Testis (tissue), 2 donors: ENCODE results near the gene ANO1.

Source experiments
- POLR2A ChIP-seq: fragments of 450-650 bp; IDR thresholded peaks from one replicate; pipeline ENCODE4 v1.6.1; 2017; ENCODE audit warnings: antibody characterized with exemption, mild to moderate bottlenecking, moderate library complexity
- TF ChIP-seq, protein P1 (sequence below), 3 experiments: fragments of 450-650 bp in 2 of 3; fragments of 200-600 bp in 1 of 3; sonication (generic) in 1 of 3; IDR thresholded peaks; one replicate each; pipeline ENCODE4 v1.5.1; 2016 to 2019; ENCODE audit warnings: antibody characterized with exemption in 3 of 3, mild to moderate bottlenecking in 2 of 3, moderate library complexity in 1 of 3

DNA sequence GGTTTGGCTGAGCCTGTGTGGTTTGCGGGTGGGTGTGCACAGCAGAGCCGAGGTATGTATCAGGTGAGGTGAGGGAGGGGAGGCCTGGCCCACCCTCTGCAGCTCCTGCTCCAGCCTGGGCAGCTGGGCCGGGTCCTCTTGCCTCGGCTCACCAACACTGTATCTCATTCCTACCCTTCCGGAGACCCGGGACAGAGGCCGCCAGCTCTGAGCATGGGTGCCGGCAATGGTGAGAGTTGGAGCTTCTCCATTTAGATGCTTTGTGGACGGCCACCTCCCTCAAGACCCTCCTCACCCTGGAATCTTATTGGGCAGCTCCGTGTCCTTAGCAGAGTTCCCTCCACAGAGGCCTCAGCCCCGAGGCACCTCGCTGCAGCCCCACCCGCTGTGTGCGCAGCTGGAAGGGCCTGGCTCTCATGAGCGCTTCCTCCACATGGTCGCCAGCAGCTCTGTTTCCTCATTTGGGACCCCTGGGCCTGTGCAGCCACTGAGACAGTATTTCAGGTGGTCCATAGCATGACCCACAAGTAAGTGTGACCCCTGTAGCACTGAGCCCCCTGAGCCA, 55.7 kb downstream of the ANO1 start:
- TF ChIP-seq, protein P1, sequence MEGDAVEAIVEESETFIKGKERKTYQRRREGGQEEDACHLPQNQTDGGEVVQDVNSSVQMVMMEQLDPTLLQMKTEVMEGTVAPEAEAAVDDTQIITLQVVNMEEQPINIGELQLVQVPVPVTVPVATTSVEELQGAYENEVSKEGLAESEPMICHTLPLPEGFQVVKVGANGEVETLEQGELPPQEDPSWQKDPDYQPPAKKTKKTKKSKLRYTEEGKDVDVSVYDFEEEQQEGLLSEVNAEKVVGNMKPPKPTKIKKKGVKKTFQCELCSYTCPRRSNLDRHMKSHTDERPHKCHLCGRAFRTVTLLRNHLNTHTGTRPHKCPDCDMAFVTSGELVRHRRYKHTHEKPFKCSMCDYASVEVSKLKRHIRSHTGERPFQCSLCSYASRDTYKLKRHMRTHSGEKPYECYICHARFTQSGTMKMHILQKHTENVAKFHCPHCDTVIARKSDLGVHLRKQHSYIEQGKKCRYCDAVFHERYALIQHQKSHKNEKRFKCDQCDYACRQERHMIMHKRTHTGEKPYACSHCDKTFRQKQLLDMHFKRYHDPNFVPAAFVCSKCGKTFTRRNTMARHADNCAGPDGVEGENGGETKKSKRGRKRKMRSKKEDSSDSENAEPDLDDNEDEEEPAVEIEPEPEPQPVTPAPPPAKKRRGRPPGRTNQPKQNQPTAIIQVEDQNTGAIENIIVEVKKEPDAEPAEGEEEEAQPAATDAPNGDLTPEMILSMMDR (IDR thresholded peaks at IDR 0.05): no peak
- no peak for TF ChIP-seq POLR2A
